Vagina (tissue), 2 donors: Measurements from ENCODE around the gene LUZP1.

Source experiments
- CTCF ChIP-seq, 3 experiments: fragments of 450-650 bp in 2 of 3; fragments of 200-600 bp in 1 of 3; sonication (generic) in 1 of 3; IDR thresholded peaks; one replicate each; pipeline ENCODE4 v1.5.1; 2017 to 2019; ENCODE audit warnings: antibody characterized with exemption in 3 of 3, mild to moderate bottlenecking in 2 of 3, moderate library complexity in 2 of 3
- POLR2A ChIP-seq, 2 donors: fragments of 450-650 bp; IDR thresholded peaks; one replicate each; pipeline ENCODE4 v1.6.1; 2017; ENCODE audit warnings: antibody characterized with exemption in 2 of 2, mild to moderate bottlenecking in 2 of 2, moderate library complexity in 2 of 2
- POLR2AphosphoS5 ChIP-seq, 2 donors: sonication (generic); formaldehyde crosslinking; IDR thresholded peaks; one replicate each; pipeline ENCODE4 v1.9.0; 2017; ENCODE audit warnings: antibody characterized with exemption in 2 of 2, mild to moderate bottlenecking in 2 of 2, low read depth in 1 of 2; ENCODE audit not compliant: insufficient read depth in 1 of 2

- TF ChIP-seq CTCF (IDR thresholded peaks at IDR 0.05) (no peak), POLR2A (IDR thresholded peaks at IDR 0.05) (no peak), POLR2AphosphoS5 (IDR thresholded peaks at IDR 0.05; ENCODE audit: insufficient read depth in 1 of 2, low read depth in 1 of 2) (no peak)
These were observed 8.4 kb upstream of the LUZP1 start for GRCh38 chr1:23177031-23177430.
